ENCODE results near the gene MYO18A.

Gene MYO18A

GRCh38 chr17:29163563-29163962 lies 16.6 kb downstream of the MYO18A start:
- H3K27ac Mint-ChIP-seq = no peak overlapping the region
- H3K9me3 Mint-ChIP-seq = no peaks in the 10 kb centered on the region
- H3K4me1 Mint-ChIP-seq (ENCODE audit: low read depth) = no peaks in the 10 kb centered on the region
- no peaks in the 10 kb centered on the region for H3K27me3 Mint-ChIP-seq
- H3K36me3 Mint-ChIP-seq (ENCODE audit: low read depth) = no peaks in the 10 kb centered on the region
- no peak overlapping the region for H3K4me3 Mint-ChIP-seq

DNA sequence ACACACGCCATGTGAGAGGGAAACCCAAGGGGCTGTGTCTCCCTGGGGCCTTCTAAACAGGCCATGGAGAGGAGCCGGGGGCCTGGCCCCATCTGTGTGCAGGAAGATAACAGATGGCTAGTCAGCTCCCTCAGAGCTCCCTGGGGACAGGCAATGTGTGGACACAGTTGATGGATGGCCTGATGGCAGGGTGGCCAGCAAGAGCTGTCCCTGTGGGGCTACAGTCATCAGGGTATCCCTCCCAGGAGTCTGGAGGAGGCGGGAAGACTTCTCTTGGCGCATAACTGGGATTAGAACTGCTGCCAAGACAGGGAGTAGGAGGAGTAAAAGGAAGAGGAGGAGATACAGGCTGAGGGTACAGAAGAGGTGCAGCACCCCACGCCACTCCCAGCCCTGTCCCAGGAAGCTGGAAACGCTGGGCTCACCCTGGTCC lies 17.3 kb downstream of the MYO18A start:
- Mint-ChIP-seq H3K9me3 (no peaks in the 10 kb centered on the region), H3K36me3 (ENCODE audit: low read depth) (no peaks in the 10 kb centered on the region), H3K27me3 (no peaks in the 10 kb centered on the region), H3K27ac (no peak overlapping the region), H3K4me1 (ENCODE audit: low read depth) (no peaks in the 10 kb centered on the region), H3K4me3 (no peak overlapping the region)

- no peaks in the 10 kb centered on the region for H3K4me1 Mint-ChIP-seq (ENCODE audit: low read depth)
- no peaks in the 10 kb centered on the region for H3K36me3 Mint-ChIP-seq (ENCODE audit: low read depth)
- no peaks in the 10 kb centered on the region for H3K27me3 Mint-ChIP-seq
- no peaks in the 10 kb centered on the region for H3K9me3 Mint-ChIP-seq
- H3K27ac Mint-ChIP-seq = no peak overlapping the region
- H3K4me3 Mint-ChIP-seq = no peak overlapping the region
Measured at GRCh38 chr17:29162082-29162908, 17.9 kb downstream of the MYO18A start.

DNA sequence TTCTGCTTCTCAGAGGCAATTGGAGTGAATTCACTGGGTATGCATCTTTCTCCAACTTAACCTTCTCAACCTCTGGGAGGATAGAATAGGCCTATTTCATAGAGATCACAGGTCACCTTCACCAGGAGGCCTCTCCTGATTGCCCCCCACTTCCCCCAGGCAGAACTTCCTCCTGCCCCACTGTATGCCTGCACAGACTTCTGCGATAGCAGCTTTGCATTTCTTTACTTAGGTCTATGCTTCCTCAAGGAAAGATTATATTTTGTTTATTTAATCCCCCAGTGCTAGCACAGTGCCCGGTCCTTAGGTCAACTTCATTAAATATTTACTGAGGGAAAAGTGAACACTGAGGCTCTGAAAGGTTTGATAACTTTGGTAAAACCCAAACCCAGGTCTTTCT lies 19.9 kb downstream of the MYO18A start:
- no peaks in the 10 kb centered on the region for H3K9me3 Mint-ChIP-seq
- peaks cover 19% of the 10 kb centered on the region for H3K4me1 Mint-ChIP-seq (ENCODE audit: low read depth)
- no peaks in the 10 kb centered on the region for H3K27me3 Mint-ChIP-seq
- H3K27ac Mint-ChIP-seq = no peak overlapping the region
- H3K36me3 Mint-ChIP-seq (ENCODE audit: low read depth) = no peaks in the 10 kb centered on the region
- no peak overlapping the region for H3K4me3 Mint-ChIP-seq

DNA sequence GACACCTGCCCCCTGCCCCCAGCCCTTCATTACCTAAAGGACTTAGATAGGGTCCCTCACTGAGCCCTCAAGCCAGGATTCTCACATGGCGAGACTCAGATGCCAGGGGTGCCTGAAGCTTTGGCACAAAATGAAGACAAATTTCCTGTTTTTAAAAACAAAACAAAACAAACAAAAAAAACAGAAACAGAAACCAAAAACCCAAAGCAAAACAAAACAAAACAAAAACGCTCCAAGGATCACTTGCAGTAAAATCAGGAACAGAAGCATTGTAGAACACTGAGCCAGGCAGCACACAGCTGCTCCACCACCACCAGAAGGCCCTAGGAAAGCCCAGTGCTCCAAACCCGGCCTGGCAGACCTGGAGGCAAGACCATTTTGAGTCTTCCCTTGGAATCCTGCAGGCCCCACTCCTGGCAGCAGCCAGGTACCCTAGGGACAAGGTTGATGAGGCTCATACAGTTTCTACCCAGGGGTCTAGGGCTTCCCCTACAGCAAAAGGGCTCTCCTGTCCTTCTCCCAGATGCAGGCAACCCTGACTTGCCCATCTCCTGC lies 20.8 kb downstream of the MYO18A start:
- Mint-ChIP-seq H3K27me3 (no peaks in the 10 kb centered on the region), H3K27ac (no peak overlapping the region), H3K9me3 (no peaks in the 10 kb centered on the region), H3K4me3 (no peak overlapping the region), H3K36me3 (ENCODE audit: low read depth) (no peaks in the 10 kb centered on the region), H3K4me1 (ENCODE audit: low read depth) (peaks cover 28% of the 10 kb centered on the region)

DNA sequence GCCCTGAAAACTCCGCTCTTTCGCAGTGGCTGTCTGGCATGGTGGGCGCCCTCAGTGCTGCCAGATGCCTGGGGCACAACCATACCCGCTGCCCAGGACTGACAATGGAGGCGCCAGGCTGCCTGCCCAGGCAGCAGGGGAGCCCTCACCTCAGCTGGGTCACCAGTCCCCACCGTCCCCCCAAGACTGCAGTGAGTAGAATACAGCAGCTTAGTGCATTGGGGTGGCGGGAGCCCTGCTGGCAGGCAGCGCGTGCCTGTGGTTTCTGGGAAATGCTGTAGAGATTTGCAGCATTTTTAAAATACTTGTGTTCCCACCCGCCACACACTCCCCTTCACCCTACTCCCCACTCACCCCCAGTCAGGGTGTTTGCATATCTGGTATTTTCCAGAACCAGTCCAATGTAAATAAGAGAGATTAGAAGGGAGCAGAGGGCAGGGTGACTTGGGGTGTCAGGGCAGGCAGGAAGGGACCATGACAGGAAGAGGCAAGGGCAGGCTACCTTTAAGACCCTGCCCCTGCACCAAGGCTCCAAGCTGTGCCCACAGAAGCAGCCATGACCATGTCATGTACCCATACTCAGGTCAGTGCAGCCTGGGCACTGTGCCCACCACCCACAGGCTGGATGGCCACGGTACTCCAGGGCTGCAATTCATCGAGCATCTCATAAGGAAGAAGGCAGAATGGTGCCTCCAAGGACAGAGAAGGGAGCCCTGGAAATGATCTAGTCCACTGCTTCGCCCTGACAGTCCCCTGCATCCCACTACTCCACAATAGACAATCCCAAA lies 21.5 kb downstream of the MYO18A start:
- no peak overlapping the region for H3K4me3 Mint-ChIP-seq
- no peaks in the 10 kb centered on the region for H3K27me3 Mint-ChIP-seq
- H3K27ac Mint-ChIP-seq = no peak overlapping the region
- H3K4me1 Mint-ChIP-seq (ENCODE audit: low read depth) = peaks cover 35% of the 10 kb centered on the region
- H3K36me3 Mint-ChIP-seq (ENCODE audit: low read depth) = no peaks in the 10 kb centered on the region
- H3K9me3 Mint-ChIP-seq = no peaks in the 10 kb centered on the region

DNA sequence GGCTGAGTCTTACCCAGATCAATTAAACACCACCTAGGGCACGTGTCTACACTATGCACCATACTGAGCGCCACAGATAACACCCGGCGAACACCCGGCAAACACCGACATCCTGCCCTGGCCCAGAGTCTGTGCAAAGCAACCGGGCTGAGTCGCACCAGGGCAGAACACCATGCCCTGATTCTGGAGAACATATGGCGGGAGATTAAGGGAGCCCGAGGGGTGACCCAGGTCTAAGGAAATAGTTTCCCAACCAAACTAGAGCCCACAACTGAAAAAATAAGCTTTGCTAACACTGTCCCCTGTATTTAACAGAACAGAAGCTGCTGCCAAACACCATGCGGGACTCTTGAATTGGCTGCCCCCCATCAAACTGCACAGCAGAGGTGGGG lies 22.1 kb downstream of the MYO18A start:
- H3K9me3 Mint-ChIP-seq = no peaks in the 10 kb centered on the region
- H3K27me3 Mint-ChIP-seq = no peaks in the 10 kb centered on the region
- no peaks in the 10 kb centered on the region for H3K36me3 Mint-ChIP-seq (ENCODE audit: low read depth)
- no peak overlapping the region for H3K4me3 Mint-ChIP-seq
- H3K27ac Mint-ChIP-seq = peak overlapping the region; percentile 8
- peaks cover 35% of the 10 kb centered on the region for H3K4me1 Mint-ChIP-seq (ENCODE audit: low read depth)

DNA sequence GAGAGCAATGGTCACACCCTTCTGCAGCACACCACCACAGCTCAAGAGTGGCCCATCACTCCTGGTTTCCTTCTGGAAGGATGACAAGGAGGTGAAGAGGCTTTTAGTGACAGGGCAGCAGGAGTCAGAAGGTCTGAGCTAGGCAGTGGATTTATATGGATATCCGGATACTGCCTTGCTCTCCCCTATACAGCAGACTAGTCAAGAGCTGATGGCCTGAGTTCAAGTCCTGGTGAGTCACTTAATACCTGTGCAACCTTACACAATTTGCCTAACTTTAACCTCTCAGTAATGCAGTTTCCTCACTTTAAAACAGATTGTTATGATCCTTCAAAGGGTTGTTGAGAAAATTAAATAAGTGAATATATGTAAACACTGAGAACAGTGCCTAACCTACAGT lies 22.9 kb downstream of the MYO18A start:
- no peaks in the 10 kb centered on the region for H3K36me3 Mint-ChIP-seq (ENCODE audit: low read depth)
- no peak overlapping the region for H3K4me3 Mint-ChIP-seq
- peaks cover 35% of the 10 kb centered on the region for H3K4me1 Mint-ChIP-seq (ENCODE audit: low read depth)
- no peak overlapping the region for H3K27ac Mint-ChIP-seq
- no peaks in the 10 kb centered on the region for H3K9me3 Mint-ChIP-seq
- no peaks in the 10 kb centered on the region for H3K27me3 Mint-ChIP-seq

DNA sequence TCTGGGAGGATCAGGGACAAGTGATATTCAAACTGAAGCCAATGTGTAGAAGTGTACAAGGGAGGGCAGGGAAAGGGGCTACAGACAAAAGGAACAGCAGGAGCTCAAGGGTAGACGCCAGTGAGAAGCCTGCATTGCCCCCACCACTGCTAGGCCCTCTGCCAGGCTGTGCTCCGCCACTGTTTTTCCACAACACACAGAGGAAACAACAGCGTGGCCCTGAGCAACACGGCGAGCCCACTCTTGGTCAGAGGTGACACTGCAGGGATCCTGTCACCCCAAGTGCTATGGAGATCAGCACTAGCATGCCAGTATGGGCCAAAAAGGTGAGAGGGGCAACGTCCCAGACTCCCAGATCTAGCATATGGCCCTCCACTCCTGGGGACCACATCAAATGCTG lies 23.4 kb downstream of the MYO18A start:
- Mint-ChIP-seq H3K36me3 (ENCODE audit: low read depth) (no peaks in the 10 kb centered on the region), H3K9me3 (no peaks in the 10 kb centered on the region), H3K4me1 (ENCODE audit: low read depth) (peaks cover 35% of the 10 kb centered on the region), H3K4me3 (no peak overlapping the region), H3K27ac (peak overlapping the region; percentile 89), H3K27me3 (no peaks in the 10 kb centered on the region)

DNA sequence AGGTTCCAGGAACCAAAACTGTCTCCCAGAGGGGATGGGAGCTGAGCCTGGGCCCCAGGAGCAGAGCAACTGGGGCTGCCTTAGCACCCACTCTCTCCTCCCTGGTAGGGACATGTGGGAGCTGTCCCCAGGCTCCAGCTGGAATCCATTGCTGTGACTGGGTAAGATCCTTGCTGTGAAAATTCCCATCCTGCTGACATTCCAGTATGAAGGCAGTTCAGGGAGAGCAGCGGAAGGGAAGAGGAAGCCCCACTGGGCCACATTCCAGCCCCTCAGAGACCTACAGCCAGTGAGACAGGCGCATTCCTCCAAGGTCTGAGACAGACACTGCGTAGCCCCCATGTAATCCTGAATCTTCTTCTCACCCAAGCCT lies 24.2 kb downstream of the MYO18A start:
- Mint-ChIP-seq H3K36me3 (ENCODE audit: low read depth) (no peaks in the 10 kb centered on the region), H3K27ac (peak overlapping the region; percentile 89), H3K27me3 (no peaks in the 10 kb centered on the region), H3K9me3 (no peaks in the 10 kb centered on the region), H3K4me3 (no peak overlapping the region), H3K4me1 (ENCODE audit: low read depth) (peaks cover 35% of the 10 kb centered on the region)

GRCh38 chr17:29155227-29155965 lies 24.8 kb downstream of the MYO18A start:
- Mint-ChIP-seq H3K4me1 (ENCODE audit: low read depth) (peaks cover 39% of the 10 kb centered on the region), H3K9me3 (no peaks in the 10 kb centered on the region), H3K27ac (peak overlapping the region; percentile 89), H3K4me3 (peak overlapping the region; percentile 51), H3K27me3 (no peaks in the 10 kb centered on the region), H3K36me3 (ENCODE audit: low read depth) (no peaks in the 10 kb centered on the region)

- Mint-ChIP-seq H3K9me3 (no peaks in the 10 kb centered on the region), H3K27me3 (no peaks in the 10 kb centered on the region), H3K36me3 (ENCODE audit: low read depth) (no peaks in the 10 kb centered on the region), H3K4me1 (ENCODE audit: low read depth) (peaks cover 46% of the 10 kb centered on the region), H3K27ac (peak overlapping the region; percentile 89), H3K4me3 (peak overlapping the region; percentile 51)
Measured at GRCh38 chr17:29154516-29155226, 25.5 kb downstream of the MYO18A start.

- Mint-ChIP-seq H3K27ac (no peak overlapping the region), H3K27me3 (no peaks in the 10 kb centered on the region), H3K36me3 (ENCODE audit: low read depth) (no peaks in the 10 kb centered on the region), H3K4me3 (no peak overlapping the region), H3K4me1 (ENCODE audit: low read depth) (peaks cover 69% of the 10 kb centered on the region), H3K9me3 (no peaks in the 10 kb centered on the region)
Measured at GRCh38 chr17:29151567-29151966, 28.6 kb downstream of the MYO18A start.

- Mint-ChIP-seq H3K27ac (peak overlapping the region; percentile 87), H3K9me3 (no peaks in the 10 kb centered on the region), H3K4me3 (no peak overlapping the region), H3K4me1 (ENCODE audit: low read depth) (peaks cover 67% of the 10 kb centered on the region), H3K36me3 (ENCODE audit: low read depth) (no peaks in the 10 kb centered on the region), H3K27me3 (no peaks in the 10 kb centered on the region)
Measured at GRCh38 chr17:29150161-29150560, 30.0 kb downstream of the MYO18A start.

Measured in stimulated activated naive CD8-positive, alpha-beta T cell treated with anti-CD3 and anti-CD28 coated beads, Interleukin-15, Interleukin-2, amounts not matched to agents 100 ng/mL and 50 ng/mL, for 24 hours (primary cell).